K562 (cell line): ENCODE results near the gene LTBP1. TPM values are rescaled to one million over a fixed set of nuclear protein-coding genes. Genes with fewer than 3 reads are reported as not detected.

Experiments
- ATAC-seq: fragments of 200-7000 bp; cut with Tn5 transposase; 3 replicates; pipeline ENCODE4 v1.9.1; 2020; ENCODE audit warnings: moderate library complexity
- BruUV-seq: library from RNA; stranded (reverse); fragments of 400-500 nt; replicated peaks from 2 replicates; lab custom pipeline; 2021; lab: Mats Ljungman, UMichigan
- CTCF ChIA-PET: fragments of 300-600 bp; formaldehyde crosslinking; extraction: SDS; loops from one replicate; lab custom pipeline; 2021; ENCODE audit warnings: low intra/inter-chr PET ratio; lab: Yijun Ruan, JAX
- POLR2A ChIA-PET: fragments of 300-600, 350-650 bp; sonication (Branson Sonifier 250); formaldehyde crosslinking; extraction: SDS; loops from one replicate; lab custom pipeline; 2021; ENCODE audit warnings: antibody characterized with exemption, inconsistent platforms; lab: Yijun Ruan, JAX
- DNase-seq, 4 experiments: peaks; one replicate each; pipeline versions ENCODE4 v3.0.0 to v3.0.0-alpha.2; 2011 to 2018; ENCODE audit warnings: low spot score in 3 of 4, mixed read lengths in 3 of 4; ENCODE audit errors: extremely low read depth in 1 of 4
- FAIRE-seq: peaks from 2 replicates; lab custom pipeline; 2011; peaks lifted over from hg19 to GRCh38; lab: Jason Lieb, UNC
- H2AFZ ChIP-seq: 2 replicates; pipeline ENCODE4 v1.6.0; 2011; ENCODE audit warnings: low read depth, low read length, control low read depth, inconsistent platforms
- H3K27ac ChIP-seq: fragments of 200-600 bp; 3 replicates; pipeline ENCODE4 v1.8.0; 2011; ENCODE audit warnings: low read depth, mild to moderate bottlenecking, control low read depth, inconsistent platforms, low read length, moderate library complexity, mixed read lengths; ENCODE audit errors: extremely low read depth
- H3K27me3 ChIP-seq, 2 experiments: fragments of 300-600 bp in 1 of 2; 2 replicates in 1 of 2; 3 replicates in 1 of 2; pipeline versions ENCODE4 v1.6.0 to v1.8.0; 2011; ENCODE audit warnings: inconsistent platforms in 2 of 2, low read length in 2 of 2, mild to moderate bottlenecking in 1 of 2, mixed read lengths in 1 of 2, moderate library complexity in 1 of 2; ENCODE audit not compliant: control insufficient read depth in 2 of 2, insufficient read depth in 2 of 2
- H3K36me3 ChIP-seq: fragments of 300-600 bp; 3 replicates; pipeline ENCODE4 v1.8.0; 2011; ENCODE audit warnings: mild to moderate bottlenecking, low read length, inconsistent platforms; ENCODE audit not compliant: control insufficient read depth, insufficient read depth
- H3K4me1 ChIP-seq, 2 experiments: fragments of 200-600 bp in 1 of 2; replicated peaks in 1 of 2; 2 replicates in 1 of 2; 3 replicates in 1 of 2; pipeline versions ENCODE4 v1.5.1 to v1.8.0; 2011; ENCODE audit warnings: inconsistent platforms in 2 of 2, low read length in 2 of 2, mild to moderate bottlenecking in 1 of 2, mixed read lengths in 1 of 2, moderate library complexity in 1 of 2; ENCODE audit not compliant: control insufficient read depth in 2 of 2, insufficient read depth in 2 of 2
- H3K4me2 ChIP-seq: 2 replicates; pipeline ENCODE4 v1.6.1; 2011; ENCODE audit warnings: low read length, control low read depth, inconsistent platforms, mixed read lengths; ENCODE audit not compliant: insufficient read depth
- H3K4me3 ChIP-seq: fragments of 200-600 bp; sonication (generic), shearing (Covaris generic); 2 replicates; pipeline ENCODE4 v1.5.1; 2016; ENCODE audit warnings: control low read depth, inconsistent platforms
- H3K79me2 ChIP-seq: fragments of 200-600 bp; 3 replicates; pipeline ENCODE4 v1.8.0; 2011; ENCODE audit warnings: low read length, inconsistent platforms; ENCODE audit not compliant: control insufficient read depth, insufficient read depth
- H3K9ac ChIP-seq, 2 experiments: 2 replicates each; pipeline versions ENCODE4 v1.6.0 to v1.6.1; 2011; ENCODE audit warnings: low read depth in 2 of 2, low read length in 2 of 2, control low read depth in 1 of 2, inconsistent platforms in 1 of 2, mild to moderate bottlenecking in 1 of 2, mixed read lengths in 1 of 2; ENCODE audit not compliant: insufficient read depth in 1 of 2
- H3K9me1 ChIP-seq: one replicate; pipeline ENCODE4 v1.6.0; 2011; ENCODE audit warnings: inconsistent platforms, mild to moderate bottlenecking, low read length, moderate library complexity; ENCODE audit not compliant: control insufficient read depth, insufficient read depth
- H3K9me3 ChIP-seq: replicated peaks from 2 replicates; pipeline ENCODE4 v1.5.1; 2011; ENCODE audit warnings: low read depth, low read length, inconsistent platforms; ENCODE audit not compliant: control insufficient read depth, insufficient read depth
- H4K20me1 ChIP-seq: replicated peaks from 2 replicates; pipeline ENCODE4 v1.6.1; 2011; ENCODE audit warnings: low read length, inconsistent platforms, mixed read lengths; ENCODE audit not compliant: control insufficient read depth, insufficient read depth
- ARID1B ChIP-seq: fragments of 450-650 bp; IDR thresholded peaks from 2 replicates; pipeline ENCODE4 v1.6.1; 2016; ENCODE audit warnings: antibody characterized with exemption, mild to moderate bottlenecking, inconsistent platforms
- BACH1 ChIP-seq: fragments of 200-800 bp; sonication (Bioruptor generic); IDR thresholded peaks from 2 replicates; pipeline ENCODE4 v1.6.1; 2016; ENCODE audit warnings: missing genetic modification characterization, missing compliant biosample characterization
- CBFA2T3 ChIP-seq: fragments of 450-650 bp; IDR thresholded peaks from 2 replicates; pipeline ENCODE4 v1.6.1; 2017
- DMBX1 ChIP-seq: fragments of 250-450 bp; sonication (Bioruptor Pico); IDR thresholded peaks from 2 replicates; pipeline ENCODE4 v1.8.0; 2022; ENCODE audit warnings: inconsistent platforms, mild to moderate bottlenecking, moderate library complexity, borderline replicate concordance
- DNMT1 ChIP-seq: fragments of 450-650 bp; IDR thresholded peaks from 2 replicates; pipeline ENCODE4 v1.6.1; 2016; ENCODE audit warnings: antibody characterized with exemption, mild to moderate bottlenecking
- FOXK1 ChIP-seq: sonication (generic); formaldehyde crosslinking; IDR thresholded peaks from 2 replicates; pipeline ENCODE4 v1.8.0; 2022; ENCODE audit warnings: missing genetic modification reagents, mild to moderate bottlenecking, borderline replicate concordance
- ILF3 ChIP-seq: fragments of 450-650 bp; IDR thresholded peaks from 2 replicates; pipeline ENCODE4 v1.6.1; 2018; ENCODE audit warnings: antibody characterized with exemption, mild to moderate bottlenecking, moderate library complexity, borderline replicate concordance
- LEF1 ChIP-seq: fragments of 450-650 bp; IDR thresholded peaks from 2 replicates; pipeline ENCODE4 v1.6.1; 2016; ENCODE audit warnings: mild to moderate bottlenecking
- NELFE ChIP-seq: IDR thresholded peaks from 2 replicates; pipeline ENCODE4 v1.6.1; 2011; ENCODE audit warnings: mild to moderate bottlenecking; ENCODE audit not compliant: insufficient read depth, insufficient read length
- SAP30 ChIP-seq: fragments of 200-600 bp; sonication (generic); IDR thresholded peaks from 2 replicates; pipeline ENCODE4 v1.6.1; 2012; ENCODE audit warnings: borderline replicate concordance, low read depth, mild to moderate bottlenecking, moderate library complexity, low read length, control low read depth, inconsistent platforms; ENCODE audit not compliant: insufficient read depth, poor library complexity, severe bottlenecking
- TCF3 ChIP-seq: sonication (generic); formaldehyde crosslinking; IDR thresholded peaks from 2 replicates; pipeline ENCODE4 v1.4.0; 2020; ENCODE audit warnings: mild to moderate bottlenecking, missing genetic modification reagents
- WGBS: fragments of 100-300 bp; shearing (Covaris generic); methylation state at CpG from one replicate; pipeline ENCODE4 v1.1.6; 2016; ENCODE audit warnings: low coverage, mixed read lengths; ENCODE audit not compliant: insufficient coverage; ENCODE audit errors: missing lambda C conversion rate; 5-methylcytosine and 5-hydroxymethylcytosine counted together
- in situ Hi-C: fragments of 300-500 bp; cut with MboI; formaldehyde crosslinking; loops from 4 replicates; pipeline ENCODE4 v1.15.0; 2018; ENCODE audit warnings: inconsistent platforms, mixed read lengths
- intact Hi-C: fragments of 100-400 bp; cut with micrococcal nuclease; formaldehyde crosslinking; loops from 2 replicates; pipeline ENCODE4 v1.14.2; 2022
- polyA plus RNA-seq, 8 experiments: library from polyadenylated mRNA; depleted of rRNA in 4 of 8; stranded (reverse) in 5 of 8; unstranded in 3 of 8; fragments of >200 nt; fragmentation: Nextera tagmentation in 2 of 8; fragmentation: Illumina TruSeq in 1 of 8; extraction: Ambion mirVana in 2 of 8; extraction: Trizol in 1 of 8; gene quantifications; 2 replicates each; pipeline versions ENCODE4 v1.2.1 to v1.2.3, GENCODE V29; 2011 to 2014; ENCODE audit warnings: inconsistent platforms in 1 of 8, missing spikeins in 1 of 8
- total RNA-seq, 7 experiments: library from RNA; depleted of rRNA in 6 of 7; stranded (reverse); fragments of >200 nt in 6 of 7; fragmentation: Illumina TruSeq in 2 of 7; extraction: Trizol in 2 of 7; gene quantifications; 2 replicates each; pipeline versions ENCODE4 v1.2.1 to v1.2.3, GENCODE V29; 2011 to 2021; ENCODE audit warnings: low replicate concordance in 1 of 7
- TF ChIP-seq, protein P1 (sequence below): sonication (generic); formaldehyde crosslinking; IDR thresholded peaks from 2 replicates; pipeline ENCODE4 v1.9.0; 2022; ENCODE audit warnings: mild to moderate bottlenecking, missing genetic modification reagents

Gene LTBP1
- total and polyA plus RNA-seq, 9 of the 15 experiments (the other 6 are each of a cell fraction or from before 2014, with no cell fraction given): 3.6 to 16.4 (median 8.5) TPM

DNA sequence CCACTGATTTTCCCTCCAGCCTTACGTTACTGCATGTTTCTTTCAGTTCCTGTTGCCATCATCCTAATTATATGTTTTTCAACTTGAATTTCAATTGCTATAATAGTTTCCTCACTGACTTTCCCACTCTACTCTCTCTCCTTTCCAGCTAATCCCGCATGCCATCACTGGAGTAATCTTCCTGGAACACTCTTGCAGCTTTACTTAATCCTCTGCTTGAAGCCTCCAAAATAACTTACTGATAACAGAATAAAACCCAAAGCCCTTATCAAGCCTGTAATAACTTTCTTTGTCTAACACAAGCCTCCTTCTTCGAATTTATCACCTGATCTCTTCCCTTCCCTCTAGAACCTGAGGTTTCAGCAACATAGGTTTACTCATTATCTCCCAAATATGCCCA, 237.3 kb downstream of the LTBP1 start:
- Histone ChIP-seq H3K36me3 (no peaks in the 10 kb centered on the region; the same call in 2 of the 3 replicates), H3K27me3 (no peaks in the 10 kb centered on the region), H3K4me3 (no peak overlapping the region), H3K9me1 (no peaks in the 10 kb centered on the region), H3K27ac (no peak overlapping the region), H3K4me2 (no peak overlapping the region; the same call in 1 of the 2 replicates), H3K9ac (no peak overlapping the region), H4K20me1 (no peaks in the 10 kb centered on the region; the same call in 1 of the 2 replicates), H3K4me1 (peaks cover 0 to 9% of the 10 kb centered on the region in 2 experiments; a peak in 2 of 5 replicates), H2AFZ (no peak overlapping the region), H3K9me3 (no peaks in the 10 kb centered on the region), H3K79me2 (no peaks in the 10 kb centered on the region)
- intact Hi-C loops: no loop called here
- CTCF ChIA-PET: interaction anchor here (0.6 kb wide), 1 partner anchor 147 kb away, joined by 3 read pairs; no protein-coding TSS in a partner anchor
- no TSS peak for BruUV-seq
- POLR2A ChIA-PET: no interaction called here
- DNase-seq (no peak), FAIRE-seq (no peak), ATAC-seq (no peak)
- TF ChIP-seq LEF1 (no peak), ILF3 (no peak), DNMT1 (no peak), SAP30 (no peak), ARID1B (0 out of 2 replicates have a peak, but pooled peaks have one; percentile 24), CBFA2T3 (peak; percentile 40; the same call in 1 of the 2 replicates), DMBX1 (CRISPR knock-in tag) (no peak), TCF3 (peak; percentile 38), NELFE (no peak), BACH1 (tag) (no peak), FOXK1 (CRISPR knock-in tag) (no peak)
- TF ChIP-seq, protein P1, sequence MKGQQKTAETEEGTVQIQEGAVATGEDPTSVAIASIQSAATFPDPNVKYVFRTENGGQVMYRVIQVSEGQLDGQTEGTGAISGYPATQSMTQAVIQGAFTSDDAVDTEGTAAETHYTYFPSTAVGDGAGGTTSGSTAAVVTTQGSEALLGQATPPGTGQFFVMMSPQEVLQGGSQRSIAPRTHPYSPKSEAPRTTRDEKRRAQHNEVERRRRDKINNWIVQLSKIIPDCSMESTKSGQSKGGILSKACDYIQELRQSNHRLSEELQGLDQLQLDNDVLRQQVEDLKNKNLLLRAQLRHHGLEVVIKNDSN (CRISPR knock-in tag): no peak
- in situ Hi-C loops: no loop called here
- 7% methylated on average over 3 of the region's 3 CpGs for WGBS
